AG10803 (cell line): ENCODE measurements around the gene SETD1A.

Experiments used
- DNase-seq: peaks from one replicate; pipeline ENCODE4 v3.0.0; 2010; ENCODE audit warnings: low read depth
- H3K4me3 ChIP-seq: 2 replicates; pipeline ENCODE4 v1.5.1; 2011; ENCODE audit warnings: mild to moderate bottlenecking, low read length, control low read depth
- CTCF ChIP-seq: conservative IDR thresholded peaks from 2 replicates; pipeline ENCODE4 v1.5.1; 2011; ENCODE audit warnings: mild to moderate bottlenecking, low read length, control low read depth, inconsistent platforms

The SETD1A gene

GRCh38 chr16:30979170-30980022 is 21.8 kb downstream of the SETD1A start:
- H3K4me3 ChIP-seq = no peak overlapping the region
- TF ChIP-seq CTCF = no peak
- DNase-seq = no peak

GRCh38 chr16:30980023-30980371 is 22.4 kb downstream of the SETD1A start:
- DNase-seq = no peak
- no peak for TF ChIP-seq CTCF
- no peak overlapping the region for H3K4me3 ChIP-seq

- no peak for TF ChIP-seq CTCF
- no peak for DNase-seq
- H3K4me3 ChIP-seq = no peak overlapping the region
Measured at GRCh38 chr16:30980434-30980833, 22.9 kb downstream of the SETD1A start.

- no peak for DNase-seq
- H3K4me3 ChIP-seq = no peak overlapping the region
- no peak for TF ChIP-seq CTCF
Measured at GRCh38 chr16:30980959-30981358, 23.4 kb downstream of the SETD1A start.

- H3K4me3 ChIP-seq = no peak overlapping the region
- TF ChIP-seq CTCF = no peak
- DNase-seq = peak; percentile 79
Measured at GRCh38 chr16:30982548-30983288, 25.2 kb downstream of the SETD1A start.

GRCh38 chr16:30983289-30983889 is 25.8 kb downstream of the SETD1A start:
- DNase-seq = no peak
- no peak overlapping the region for H3K4me3 ChIP-seq
- no peak for TF ChIP-seq CTCF
